SK-MEL-5 (cell line): Measurements from ENCODE around the gene SOX21. TPM values are rescaled to one million over a fixed set of nuclear protein-coding genes. Genes with fewer than 3 reads are reported as not detected.

Source experiments
- DNase-seq: peaks from one replicate; pipeline ENCODE4 v3.0.0-alpha.2; 2016; ENCODE audit warnings: low read depth, low spot score
- in situ Hi-C: cut with HindIII; loops from 2 replicates; pipeline ENCODE4 v1.10.0; 2016; ENCODE audit warnings: low sequenced_read_pairs, high pct_unique_total_duplicates, low pct_unique_long_range_greater_than_20kb
- total RNA-seq: library from RNA; depleted of rRNA; stranded (reverse); fragments of >200 nt; shearing (Covaris generic); gene quantifications from 2 replicates; pipeline ENCODE4 v1.2.3, GENCODE V29; 2014

The SOX21 gene
- total RNA-seq, 1 experiment from 2014 or later = 0.08 TPM

- DNase-seq = peak; percentile 22
- in situ Hi-C loops = no loop called here
Observed at GRCh38 chr13:94710881-94711560, 1.3 kb downstream of the SOX21 start.

GRCh38 chr13:94710065-94710781 is 2.1 kb downstream of the SOX21 start:
- peak; percentile 14 for DNase-seq
- in situ Hi-C loops = no loop called here

- no peak for DNase-seq
- in situ Hi-C loops = no loop called here
Observed at GRCh38 chr13:94709001-94709834, 3.1 kb downstream of the SOX21 start.

- no peak for DNase-seq
- in situ Hi-C loops = no loop called here
Observed at GRCh38 chr13:94708031-94708859, 4.1 kb downstream of the SOX21 start.

GRCh38 chr13:94707400-94708021 is 4.8 kb downstream of the SOX21 start:
- DNase-seq = no peak

GRCh38 chr13:94706843-94707399 is 5.4 kb downstream of the SOX21 start:
- in situ Hi-C loops = no loop called here

More at GRCh38 chr13:94707400-94708021, 4.8 kb downstream of the SOX21 start:
- in situ Hi-C loops = no loop called here

GRCh38 chr13:94706101-94706842 is 6.1 kb downstream of the SOX21 start:
- no peak for DNase-seq
- in situ Hi-C loops = no loop called here

More at GRCh38 chr13:94706843-94707399, 5.4 kb downstream of the SOX21 start:
- DNase-seq = no peak

GRCh38 chr13:94705081-94706030 is 7.0 kb downstream of the SOX21 start:
- in situ Hi-C loops = no loop called here
- no peak for DNase-seq

- in situ Hi-C loops = no loop called here
- no peak for DNase-seq
Observed at GRCh38 chr13:94704377-94705080, 7.8 kb downstream of the SOX21 start.

- in situ Hi-C loops = no loop called here
Observed at GRCh38 chr13:94703721-94704314, 8.5 kb downstream of the SOX21 start.

GRCh38 chr13:94703271-94703670 is 9.1 kb downstream of the SOX21 start:
- in situ Hi-C loops = no loop called here
- DNase-seq = no peak

More at GRCh38 chr13:94703721-94704314, 8.5 kb downstream of the SOX21 start:
- no peak for DNase-seq

GRCh38 chr13:94702181-94703041 is 9.9 kb downstream of the SOX21 start:
- in situ Hi-C loops = no loop called here
- no peak for DNase-seq
